ENCODE results near the gene LURAP1L. TPM values are rescaled to one million over a fixed set of nuclear protein-coding genes. Genes with fewer than 3 reads are reported as not detected.

LURAP1L gene
- total RNA-seq, 1 experiment from 2014 or later: 59.2 TPM

DNA sequence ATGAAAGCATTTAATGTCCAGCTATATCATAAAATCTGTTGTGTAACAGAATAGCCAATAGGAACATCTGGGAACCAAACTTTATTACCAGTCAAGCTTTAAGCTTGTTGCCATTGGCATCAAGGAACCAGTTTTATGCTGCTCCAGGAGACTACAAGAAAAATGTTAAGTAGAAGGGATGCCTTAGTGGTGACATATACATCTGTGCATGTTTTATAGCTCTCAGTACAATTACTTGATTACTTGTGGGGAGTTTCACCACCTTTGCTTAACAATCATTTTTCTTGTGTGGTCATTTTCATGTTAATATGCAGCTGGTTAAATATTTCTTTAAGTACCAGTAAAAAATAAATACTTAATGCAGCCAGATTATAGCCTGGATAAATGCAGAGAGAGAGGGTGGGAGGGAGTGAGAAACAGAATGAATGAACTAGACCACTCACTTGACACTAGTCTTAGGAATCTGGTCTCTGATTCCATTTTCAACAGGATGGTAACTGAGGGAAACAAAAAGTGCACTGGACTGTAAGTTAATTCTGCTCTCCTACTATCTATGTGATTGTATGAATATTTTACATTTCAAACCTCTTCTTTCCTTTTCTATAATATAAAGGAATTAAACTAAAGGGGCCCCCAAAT is 35.7 kb upstream of the LURAP1L start:
- Mint-ChIP-seq H3K4me1 (ENCODE audit: insufficient read depth, unreplicated experiment) (peaks cover 12% of the 10 kb centered on the region), H3K9me3 (ENCODE audit: unreplicated experiment) (peaks cover 10% of the 10 kb centered on the region), H3K27me3 (ENCODE audit: insufficient read depth, unreplicated experiment) (no peaks in the 10 kb centered on the region), H3K27ac (ENCODE audit: low read depth, unreplicated experiment) (no peak overlapping the region), H3K4me3 (ENCODE audit: unreplicated experiment) (no peak overlapping the region), H3K36me3 (ENCODE audit: insufficient read depth, unreplicated experiment) (peaks cover 16% of the 10 kb centered on the region)
- no peak for DNase-seq (ENCODE audit: unreplicated experiment)
- ChIA-PET CTCF (interaction anchor here (0.7 to 1.3 kb wide), 5 partner anchors 11 to 689 kb away, joined by 3 to 5 read pairs (median 3); no protein-coding TSS in a partner anchor), POLR2A (interaction anchor here (3.3 kb wide), 1 partner anchor 76 kb away, joined by 14 read pairs; no protein-coding TSS in a partner anchor)
- intact Hi-C loops (cut with micrococcal nuclease): no loop called here
- TF ChIP-seq, protein P1, sequence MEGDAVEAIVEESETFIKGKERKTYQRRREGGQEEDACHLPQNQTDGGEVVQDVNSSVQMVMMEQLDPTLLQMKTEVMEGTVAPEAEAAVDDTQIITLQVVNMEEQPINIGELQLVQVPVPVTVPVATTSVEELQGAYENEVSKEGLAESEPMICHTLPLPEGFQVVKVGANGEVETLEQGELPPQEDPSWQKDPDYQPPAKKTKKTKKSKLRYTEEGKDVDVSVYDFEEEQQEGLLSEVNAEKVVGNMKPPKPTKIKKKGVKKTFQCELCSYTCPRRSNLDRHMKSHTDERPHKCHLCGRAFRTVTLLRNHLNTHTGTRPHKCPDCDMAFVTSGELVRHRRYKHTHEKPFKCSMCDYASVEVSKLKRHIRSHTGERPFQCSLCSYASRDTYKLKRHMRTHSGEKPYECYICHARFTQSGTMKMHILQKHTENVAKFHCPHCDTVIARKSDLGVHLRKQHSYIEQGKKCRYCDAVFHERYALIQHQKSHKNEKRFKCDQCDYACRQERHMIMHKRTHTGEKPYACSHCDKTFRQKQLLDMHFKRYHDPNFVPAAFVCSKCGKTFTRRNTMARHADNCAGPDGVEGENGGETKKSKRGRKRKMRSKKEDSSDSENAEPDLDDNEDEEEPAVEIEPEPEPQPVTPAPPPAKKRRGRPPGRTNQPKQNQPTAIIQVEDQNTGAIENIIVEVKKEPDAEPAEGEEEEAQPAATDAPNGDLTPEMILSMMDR (IDR thresholded peaks at IDR 0.05; ENCODE audit: unreplicated experiment): no peak
- no TSS peak for BruUV-seq (replicated peaks)

DNA sequence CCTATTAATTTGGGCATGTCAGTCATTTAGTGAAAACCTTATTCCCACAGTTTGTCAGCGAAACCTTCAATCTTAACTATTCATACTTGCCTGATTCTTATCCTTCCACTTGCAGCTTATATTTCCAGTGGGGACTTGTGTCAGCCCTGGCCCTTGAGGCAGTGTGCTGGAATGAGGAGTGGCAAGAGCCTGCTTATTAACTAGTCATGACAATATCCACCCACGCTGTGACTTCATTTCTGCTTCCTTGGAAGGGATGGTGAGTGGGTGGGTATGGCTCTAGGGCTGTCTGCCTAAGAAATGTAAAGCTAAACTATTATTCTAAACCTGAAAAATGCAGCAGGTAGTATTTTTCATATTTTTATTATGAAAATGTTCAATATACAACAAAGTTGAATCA is 34.0 kb upstream of the LURAP1L start:
- H3K4me1 Mint-ChIP-seq (ENCODE audit: insufficient read depth, unreplicated experiment): peaks cover 12% of the 10 kb centered on the region
- intact Hi-C loops (cut with micrococcal nuclease): no loop called here
- H3K27me3 Mint-ChIP-seq (ENCODE audit: insufficient read depth, unreplicated experiment): no peaks in the 10 kb centered on the region
- ChIA-PET POLR2A (interaction anchor here (0.8 to 3.3 kb wide), 4 partner anchors 16 to 74 kb away, joined by 3 to 14 read pairs (median 3); no protein-coding TSS in a partner anchor), CTCF (interaction anchor here (0.7 to 1.3 kb wide), 2 partner anchors 8 to 12 kb away, joined by 4 to 5 read pairs; no protein-coding TSS in a partner anchor)
- TF ChIP-seq, protein P1 (IDR thresholded peaks at IDR 0.05; ENCODE audit: unreplicated experiment): no peak
- peaks cover 6% of the 10 kb centered on the region for H3K36me3 Mint-ChIP-seq (ENCODE audit: insufficient read depth, unreplicated experiment)
- peaks cover 10% of the 10 kb centered on the region for H3K9me3 Mint-ChIP-seq (ENCODE audit: unreplicated experiment)
- no TSS peak for BruUV-seq (replicated peaks)
- no peak overlapping the region for H3K4me3 Mint-ChIP-seq (ENCODE audit: unreplicated experiment)
- peak; percentile 23 for DNase-seq (ENCODE audit: unreplicated experiment)
- no peak overlapping the region for H3K27ac Mint-ChIP-seq (ENCODE audit: low read depth, unreplicated experiment)

DNA sequence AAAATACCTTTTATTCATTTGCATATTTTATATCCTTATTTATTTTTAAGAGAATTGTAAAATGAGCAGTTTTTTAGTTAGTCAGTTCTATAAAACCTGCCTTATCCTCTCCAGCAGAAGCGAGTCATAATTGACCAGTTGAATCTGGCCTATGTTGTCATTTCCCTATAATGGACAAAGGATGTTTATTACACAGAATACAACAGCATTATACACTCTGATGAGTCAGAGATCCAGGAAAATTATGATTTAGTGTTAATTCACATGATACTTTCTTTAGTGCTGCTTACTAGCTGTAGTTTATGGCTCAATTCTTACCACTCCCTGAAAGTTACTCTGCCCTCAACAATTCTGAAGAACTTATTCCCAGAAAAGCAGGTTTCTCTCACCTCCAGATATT is 26.8 kb upstream of the LURAP1L start:
- Mint-ChIP-seq H3K9me3 (ENCODE audit: unreplicated experiment) (peaks cover 10% of the 10 kb centered on the region), H3K4me3 (ENCODE audit: unreplicated experiment) (no peak overlapping the region), H3K4me1 (ENCODE audit: insufficient read depth, unreplicated experiment) (peaks cover 7% of the 10 kb centered on the region), H3K27me3 (ENCODE audit: insufficient read depth, unreplicated experiment) (no peaks in the 10 kb centered on the region), H3K27ac (ENCODE audit: low read depth, unreplicated experiment) (no peak overlapping the region), H3K36me3 (ENCODE audit: insufficient read depth, unreplicated experiment) (no peaks in the 10 kb centered on the region)
- intact Hi-C loops (cut with micrococcal nuclease): no loop called here
- TF ChIP-seq, protein P1 (IDR thresholded peaks at IDR 0.05; ENCODE audit: unreplicated experiment): no peak
- BruUV-seq (replicated peaks): no TSS peak
- DNase-seq (ENCODE audit: unreplicated experiment): peak; percentile 38
- ChIA-PET CTCF (no interaction called here), POLR2A (interaction anchor here (0.8 kb wide), 1 partner anchor 10 kb away, joined by 5 read pairs; no protein-coding TSS in a partner anchor)

DNA sequence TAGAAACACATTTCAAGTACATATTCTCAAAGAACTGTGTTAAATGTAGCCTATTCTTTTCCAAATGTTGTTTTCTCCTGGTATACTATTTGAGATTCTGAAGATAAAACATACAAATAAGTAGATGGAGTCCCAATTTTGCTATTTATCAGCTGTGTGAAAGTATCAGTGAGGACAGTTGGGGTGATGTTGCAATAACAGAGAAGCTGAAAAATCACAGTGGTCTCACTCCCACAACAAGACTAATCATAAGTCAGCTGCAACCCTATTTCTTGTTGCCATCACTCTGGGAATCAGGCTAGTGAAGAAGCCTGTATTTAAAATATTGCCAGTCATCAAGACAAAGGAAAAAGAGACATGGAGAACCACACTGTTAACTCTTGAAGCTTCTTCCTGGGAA is 25.9 kb upstream of the LURAP1L start:
- Mint-ChIP-seq H3K27me3 (ENCODE audit: insufficient read depth, unreplicated experiment) (no peaks in the 10 kb centered on the region), H3K9me3 (ENCODE audit: unreplicated experiment) (peaks cover 10% of the 10 kb centered on the region), H3K27ac (ENCODE audit: low read depth, unreplicated experiment) (no peak overlapping the region), H3K4me1 (ENCODE audit: insufficient read depth, unreplicated experiment) (peaks cover 7% of the 10 kb centered on the region), H3K4me3 (ENCODE audit: unreplicated experiment) (no peak overlapping the region), H3K36me3 (ENCODE audit: insufficient read depth, unreplicated experiment) (no peaks in the 10 kb centered on the region)
- DNase-seq (ENCODE audit: unreplicated experiment): no peak
- TF ChIP-seq, protein P1 (IDR thresholded peaks at IDR 0.05; ENCODE audit: unreplicated experiment): no peak
- BruUV-seq (replicated peaks): no TSS peak
- CTCF ChIA-PET: interaction anchor here (0.5 kb wide), 1 partner anchor 278 kb away, joined by 3 read pairs; no protein-coding TSS in a partner anchor
- intact Hi-C loops (cut with micrococcal nuclease): no loop called here
- POLR2A ChIA-PET: no interaction called here
